ENCODE data around the gene AASS.

The AASS gene

GRCh38 chr7:122056977-122057376 lies 87.1 kb downstream of the AASS start:
- no peak overlapping the region for H3K4me3 ChIP-seq (ENCODE audit: low read depth in 1 of 2, low read length in 2 of 2)
- H3K27ac ChIP-seq (ENCODE audit: low read depth, low read length), result no peak overlapping the region
- no peak overlapping the region for H3K9ac ChIP-seq (ENCODE audit: low read depth in 1 of 2, low read length in 2 of 2)
- peaks cover 3 to 11% of the 10 kb centered on the region in 2 donors for H3K27me3 ChIP-seq (ENCODE audit: control insufficient read depth in 1 of 2, insufficient read depth in 2 of 2, low read length in 2 of 2)
- no peaks in the 10 kb centered on the region for H3K36me3 ChIP-seq (ENCODE audit: control insufficient read depth in 1 of 2, insufficient read depth in 2 of 2, low read length in 2 of 2)
- peaks cover 0 to 6% of the 10 kb centered on the region in 2 donors for H3K4me1 ChIP-seq (ENCODE audit: control insufficient read depth in 1 of 2, insufficient read depth in 2 of 2, low read length in 2 of 2)
- no peaks in the 10 kb centered on the region for H3K9me3 ChIP-seq (ENCODE audit: control insufficient read depth in 1 of 2, low read length in 2 of 2)

DNA sequence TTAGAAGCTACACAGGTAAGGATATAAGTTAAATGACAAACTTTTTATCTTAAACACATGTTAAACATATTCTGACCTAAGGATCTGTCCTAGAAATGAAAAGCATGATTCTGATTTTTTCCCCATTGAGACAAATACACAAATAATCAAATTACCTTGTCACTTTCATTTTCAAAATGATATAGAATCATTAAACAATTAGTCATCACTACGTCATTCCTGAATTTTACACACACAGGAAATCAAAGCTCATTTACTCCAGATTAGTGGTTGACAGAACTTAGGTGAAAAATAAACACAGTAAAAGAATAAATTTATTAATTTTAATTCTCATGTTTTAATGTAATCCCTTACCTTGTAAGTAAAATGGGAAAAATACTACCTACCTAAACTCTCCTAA lies 89.0 kb downstream of the AASS start:
- no peak overlapping the region for H3K9ac ChIP-seq (ENCODE audit: low read depth in 1 of 2, low read length in 2 of 2)
- no peaks in the 10 kb centered on the region for H3K9me3 ChIP-seq (ENCODE audit: control insufficient read depth in 1 of 2, low read length in 2 of 2)
- no peak overlapping the region for H3K4me3 ChIP-seq (ENCODE audit: low read depth in 1 of 2, low read length in 2 of 2)
- H3K4me1 ChIP-seq (ENCODE audit: control insufficient read depth in 1 of 2, insufficient read depth in 2 of 2, low read length in 2 of 2), result peaks cover 0 to 6% of the 10 kb centered on the region in 2 donors
- no peak overlapping the region for H3K27ac ChIP-seq (ENCODE audit: low read depth, low read length)
- H3K27me3 ChIP-seq (ENCODE audit: control insufficient read depth in 1 of 2, insufficient read depth in 2 of 2, low read length in 2 of 2), result peaks cover 3 to 15% of the 10 kb centered on the region in 2 donors
- H3K36me3 ChIP-seq (ENCODE audit: control insufficient read depth in 1 of 2, insufficient read depth in 2 of 2, low read length in 2 of 2), result no peaks in the 10 kb centered on the region

DNA sequence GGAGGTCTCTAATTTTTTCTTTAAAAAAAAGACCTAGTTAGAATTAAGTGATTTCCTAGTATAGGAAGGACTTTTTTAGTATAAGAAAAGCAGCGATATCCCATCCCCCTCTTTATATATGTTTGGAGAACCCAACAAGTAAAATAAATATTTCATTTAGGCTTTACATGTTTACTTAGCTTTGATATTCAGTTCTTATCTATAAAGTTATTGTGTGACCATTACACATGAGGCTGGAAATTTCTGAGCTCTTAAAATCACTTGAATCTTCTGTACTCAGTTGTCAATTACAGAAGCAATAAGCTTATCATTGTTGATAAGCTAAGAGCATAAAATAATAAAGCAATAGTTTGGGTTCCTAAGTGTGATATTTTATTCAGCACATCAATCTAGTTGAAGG lies 89.7 kb downstream of the AASS start:
- no peak overlapping the region for H3K4me3 ChIP-seq (ENCODE audit: low read depth in 1 of 2, low read length in 2 of 2)
- peaks cover 3 to 15% of the 10 kb centered on the region in 2 donors for H3K27me3 ChIP-seq (ENCODE audit: control insufficient read depth in 1 of 2, insufficient read depth in 2 of 2, low read length in 2 of 2)
- no peak overlapping the region for H3K27ac ChIP-seq (ENCODE audit: low read depth, low read length)
- H3K4me1 ChIP-seq (ENCODE audit: control insufficient read depth in 1 of 2, insufficient read depth in 2 of 2, low read length in 2 of 2), result peaks cover 0 to 6% of the 10 kb centered on the region in 2 donors
- no peaks in the 10 kb centered on the region for H3K36me3 ChIP-seq (ENCODE audit: control insufficient read depth in 1 of 2, insufficient read depth in 2 of 2, low read length in 2 of 2)
- H3K9me3 ChIP-seq (ENCODE audit: control insufficient read depth in 1 of 2, low read length in 2 of 2), result no peaks in the 10 kb centered on the region
- H3K9ac ChIP-seq (ENCODE audit: low read depth in 1 of 2, low read length in 2 of 2), result no peak overlapping the region

DNA sequence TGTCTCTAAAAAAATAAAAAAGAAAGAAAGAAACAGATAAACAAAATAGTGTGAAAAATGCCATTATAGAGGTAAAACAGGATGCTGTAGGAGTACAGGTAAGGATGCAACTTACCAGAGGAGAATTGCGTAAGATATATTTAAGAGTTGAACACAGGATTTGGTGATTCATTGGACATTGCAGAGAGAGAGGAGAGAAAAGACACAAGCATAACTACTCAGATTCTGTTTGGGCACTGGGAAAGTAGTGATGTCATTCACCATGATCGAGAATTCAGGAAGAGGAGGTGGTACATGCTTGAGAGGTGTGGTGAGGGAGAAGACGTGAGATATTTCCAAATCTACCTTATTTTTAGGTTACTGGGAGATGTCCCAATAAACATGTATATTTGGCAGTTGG lies 97.6 kb downstream of the AASS start:
- no peaks in the 10 kb centered on the region for H3K4me1 ChIP-seq (ENCODE audit: control insufficient read depth in 1 of 2, insufficient read depth in 2 of 2, low read length in 2 of 2)
- no peaks in the 10 kb centered on the region for H3K9me3 ChIP-seq (ENCODE audit: control insufficient read depth in 1 of 2, low read length in 2 of 2)
- H3K4me3 ChIP-seq (ENCODE audit: low read depth in 1 of 2, low read length in 2 of 2), result no peak overlapping the region
- no peaks in the 10 kb centered on the region for H3K27me3 ChIP-seq (ENCODE audit: control insufficient read depth in 1 of 2, insufficient read depth in 2 of 2, low read length in 2 of 2)
- H3K36me3 ChIP-seq (ENCODE audit: control insufficient read depth in 1 of 2, insufficient read depth in 2 of 2, low read length in 2 of 2), result no peaks in the 10 kb centered on the region
- no peak overlapping the region for H3K27ac ChIP-seq (ENCODE audit: low read depth, low read length)
- H3K9ac ChIP-seq (ENCODE audit: low read depth in 1 of 2, low read length in 2 of 2), result no peak overlapping the region

DNA sequence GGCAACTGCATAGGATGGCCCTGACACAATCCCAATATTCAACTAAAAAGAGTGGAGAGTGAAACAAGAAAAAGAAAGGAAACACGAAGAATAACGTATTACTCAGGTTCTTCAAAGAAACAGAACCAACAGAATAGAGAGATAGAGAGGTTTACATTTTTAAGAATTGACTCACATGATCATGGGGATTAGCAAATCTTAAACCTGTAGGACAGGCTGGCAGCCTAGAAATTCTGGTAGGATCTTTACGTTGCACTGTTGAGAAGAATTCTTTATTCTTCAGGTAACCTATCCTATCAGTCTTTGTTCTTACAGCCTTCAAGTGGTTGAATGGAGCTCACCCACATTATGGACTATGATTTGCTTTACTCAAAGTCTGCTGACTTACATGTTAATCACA lies 103.9 kb downstream of the AASS start:
- Histone ChIP-seq H3K4me1 (ENCODE audit: control insufficient read depth in 1 of 2, insufficient read depth in 2 of 2, low read length in 2 of 2) (no peaks in the 10 kb centered on the region), H3K36me3 (ENCODE audit: control insufficient read depth in 1 of 2, insufficient read depth in 2 of 2, low read length in 2 of 2) (no peaks in the 10 kb centered on the region), H3K9ac (ENCODE audit: low read depth in 1 of 2, low read length in 2 of 2) (no peak overlapping the region), H3K27ac (ENCODE audit: low read depth, low read length) (no peak overlapping the region), H3K27me3 (ENCODE audit: control insufficient read depth in 1 of 2, insufficient read depth in 2 of 2, low read length in 2 of 2) (no peaks in the 10 kb centered on the region), H3K4me3 (ENCODE audit: low read depth in 1 of 2, low read length in 2 of 2) (no peak overlapping the region), H3K9me3 (ENCODE audit: control insufficient read depth in 1 of 2, low read length in 2 of 2) (no peaks in the 10 kb centered on the region)

DNA sequence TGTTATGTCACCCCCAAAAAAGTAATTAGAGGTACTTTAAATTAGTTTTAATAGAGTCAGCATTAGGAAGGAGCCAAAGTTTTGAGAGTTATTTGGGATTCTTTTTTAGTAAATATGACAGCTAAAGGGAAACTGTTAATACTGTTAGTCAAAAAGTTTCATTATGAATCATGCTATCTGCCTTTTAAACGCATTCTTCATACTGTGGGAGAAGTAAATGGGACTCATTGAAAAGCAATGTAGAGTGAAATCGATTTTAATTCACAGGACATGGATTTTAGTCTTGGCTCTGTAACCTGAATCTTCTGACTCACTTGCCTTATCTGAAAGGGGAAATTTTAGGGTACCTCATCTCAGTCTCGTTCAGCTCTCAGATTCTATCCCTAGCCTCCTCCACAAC lies 105.1 kb downstream of the AASS start:
- Histone ChIP-seq H3K36me3 (ENCODE audit: control insufficient read depth in 1 of 2, insufficient read depth in 2 of 2, low read length in 2 of 2) (no peaks in the 10 kb centered on the region), H3K9me3 (ENCODE audit: control insufficient read depth in 1 of 2, low read length in 2 of 2) (no peaks in the 10 kb centered on the region), H3K4me1 (ENCODE audit: control insufficient read depth in 1 of 2, insufficient read depth in 2 of 2, low read length in 2 of 2) (no peaks in the 10 kb centered on the region), H3K27ac (ENCODE audit: low read depth, low read length) (no peak overlapping the region), H3K9ac (ENCODE audit: low read depth in 1 of 2, low read length in 2 of 2) (no peak overlapping the region), H3K4me3 (ENCODE audit: low read depth in 1 of 2, low read length in 2 of 2) (no peak overlapping the region), H3K27me3 (ENCODE audit: control insufficient read depth in 1 of 2, insufficient read depth in 2 of 2, low read length in 2 of 2) (no peaks in the 10 kb centered on the region)

- Histone ChIP-seq H3K9ac (ENCODE audit: low read depth in 1 of 2, low read length in 2 of 2) (no peak overlapping the region), H3K27ac (ENCODE audit: low read depth, low read length) (no peak overlapping the region), H3K36me3 (ENCODE audit: control insufficient read depth in 1 of 2, insufficient read depth in 2 of 2, low read length in 2 of 2) (no peaks in the 10 kb centered on the region), H3K4me3 (ENCODE audit: low read depth in 1 of 2, low read length in 2 of 2) (no peak overlapping the region), H3K27me3 (ENCODE audit: control insufficient read depth in 1 of 2, insufficient read depth in 2 of 2, low read length in 2 of 2) (no peaks in the 10 kb centered on the region), H3K9me3 (ENCODE audit: control insufficient read depth in 1 of 2, low read length in 2 of 2) (no peaks in the 10 kb centered on the region), H3K4me1 (ENCODE audit: control insufficient read depth in 1 of 2, insufficient read depth in 2 of 2, low read length in 2 of 2) (no peaks in the 10 kb centered on the region)
Observed at GRCh38 chr7:122038134-122038533, 105.9 kb downstream of the AASS start.

DNA sequence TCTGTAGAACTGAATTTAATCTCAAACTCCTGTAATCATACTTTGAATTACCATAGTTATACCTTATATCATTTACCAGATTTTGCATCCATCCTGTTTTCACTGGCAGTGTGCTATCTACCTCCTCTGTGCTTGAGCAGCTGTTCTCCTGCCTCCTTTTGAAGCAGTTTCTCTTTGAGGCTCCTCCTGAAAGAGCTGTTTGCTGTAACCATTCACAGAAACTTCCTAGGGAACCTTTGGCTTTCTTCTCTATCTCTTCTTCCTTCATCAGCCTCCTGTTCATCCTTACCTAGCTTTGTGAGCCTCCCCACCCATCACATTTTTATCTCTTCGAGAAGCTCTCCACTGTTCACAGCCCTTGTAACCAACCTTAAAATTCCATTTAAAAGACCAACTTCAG lies 108.2 kb downstream of the AASS start:
- Histone ChIP-seq H3K9me3 (ENCODE audit: control insufficient read depth in 1 of 2, low read length in 2 of 2) (no peaks in the 10 kb centered on the region), H3K36me3 (ENCODE audit: control insufficient read depth in 1 of 2, insufficient read depth in 2 of 2, low read length in 2 of 2) (no peaks in the 10 kb centered on the region), H3K4me3 (ENCODE audit: low read depth in 1 of 2, low read length in 2 of 2) (no peak overlapping the region), H3K4me1 (ENCODE audit: control insufficient read depth in 1 of 2, insufficient read depth in 2 of 2, low read length in 2 of 2) (no peaks in the 10 kb centered on the region), H3K9ac (ENCODE audit: low read depth in 1 of 2, low read length in 2 of 2) (no peak overlapping the region), H3K27me3 (ENCODE audit: control insufficient read depth in 1 of 2, insufficient read depth in 2 of 2, low read length in 2 of 2) (no peaks in the 10 kb centered on the region), H3K27ac (ENCODE audit: low read depth, low read length) (no peak overlapping the region)

DNA sequence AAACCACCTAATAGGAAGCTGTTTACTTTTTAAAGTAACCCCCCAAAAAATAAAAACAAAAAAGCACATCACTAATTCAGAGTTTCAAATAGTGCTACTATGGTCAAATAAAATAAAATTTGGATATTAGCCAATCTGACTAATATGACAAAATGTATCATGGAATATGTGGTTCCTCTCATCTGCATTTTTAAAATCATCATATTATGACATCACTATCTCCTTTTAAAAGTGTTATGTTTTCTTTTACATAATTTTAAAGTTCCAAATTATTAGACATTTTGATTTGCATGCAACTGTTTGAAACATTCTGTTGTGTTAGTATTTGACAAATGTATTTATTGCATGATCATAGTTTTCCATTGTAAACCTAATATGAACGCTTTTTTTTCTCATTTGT lies 110.4 kb downstream of the AASS start:
- no peaks in the 10 kb centered on the region for H3K9me3 ChIP-seq (ENCODE audit: control insufficient read depth in 1 of 2, low read length in 2 of 2)
- no peak overlapping the region for H3K4me3 ChIP-seq (ENCODE audit: low read depth in 1 of 2, low read length in 2 of 2)
- H3K27ac ChIP-seq (ENCODE audit: low read depth, low read length), result no peak overlapping the region
- no peaks in the 10 kb centered on the region for H3K27me3 ChIP-seq (ENCODE audit: control insufficient read depth in 1 of 2, insufficient read depth in 2 of 2, low read length in 2 of 2)
- no peak overlapping the region for H3K9ac ChIP-seq (ENCODE audit: low read depth in 1 of 2, low read length in 2 of 2)
- H3K4me1 ChIP-seq (ENCODE audit: control insufficient read depth in 1 of 2, insufficient read depth in 2 of 2, low read length in 2 of 2), result no peaks in the 10 kb centered on the region
- no peaks in the 10 kb centered on the region for H3K36me3 ChIP-seq (ENCODE audit: control insufficient read depth in 1 of 2, insufficient read depth in 2 of 2, low read length in 2 of 2)

- Histone ChIP-seq H3K4me3 (ENCODE audit: low read depth in 1 of 2, low read length in 2 of 2) (no peak overlapping the region), H3K9me3 (ENCODE audit: control insufficient read depth in 1 of 2, low read length in 2 of 2) (no peaks in the 10 kb centered on the region), H3K4me1 (ENCODE audit: control insufficient read depth in 1 of 2, insufficient read depth in 2 of 2, low read length in 2 of 2) (no peaks in the 10 kb centered on the region), H3K36me3 (ENCODE audit: control insufficient read depth in 1 of 2, insufficient read depth in 2 of 2, low read length in 2 of 2) (no peaks in the 10 kb centered on the region), H3K9ac (ENCODE audit: low read depth in 1 of 2, low read length in 2 of 2) (no peak overlapping the region), H3K27me3 (ENCODE audit: control insufficient read depth in 1 of 2, insufficient read depth in 2 of 2, low read length in 2 of 2) (no peaks in the 10 kb centered on the region), H3K27ac (ENCODE audit: low read depth, low read length) (no peak overlapping the region)
Observed at GRCh38 chr7:122027058-122027457, 117.0 kb downstream of the AASS start.

Measured in duodenal mucosa (tissue), 2 donors.